ENCODE measurements around the gene UNC13A.

UNC13A gene

DNA sequence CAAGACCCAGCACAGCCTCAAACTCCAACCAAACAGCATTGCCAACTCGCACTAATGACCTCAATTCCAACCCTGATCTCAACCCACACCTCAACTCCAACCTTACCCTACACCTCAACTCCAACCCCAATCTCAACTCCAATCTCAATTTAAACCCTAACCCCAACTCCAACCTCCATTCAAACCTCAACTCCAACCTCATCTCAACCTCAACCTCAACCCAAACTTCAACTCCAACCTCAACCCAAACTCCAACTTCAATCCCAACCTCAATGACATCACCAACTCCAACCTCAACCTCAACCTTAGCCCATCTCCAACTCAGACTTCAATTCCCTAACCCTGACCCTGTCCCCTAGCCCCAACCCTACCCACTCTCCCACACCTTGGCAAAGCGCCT lies 58.4 kb downstream of the UNC13A start:
- no peak for DNase-seq

DNA sequence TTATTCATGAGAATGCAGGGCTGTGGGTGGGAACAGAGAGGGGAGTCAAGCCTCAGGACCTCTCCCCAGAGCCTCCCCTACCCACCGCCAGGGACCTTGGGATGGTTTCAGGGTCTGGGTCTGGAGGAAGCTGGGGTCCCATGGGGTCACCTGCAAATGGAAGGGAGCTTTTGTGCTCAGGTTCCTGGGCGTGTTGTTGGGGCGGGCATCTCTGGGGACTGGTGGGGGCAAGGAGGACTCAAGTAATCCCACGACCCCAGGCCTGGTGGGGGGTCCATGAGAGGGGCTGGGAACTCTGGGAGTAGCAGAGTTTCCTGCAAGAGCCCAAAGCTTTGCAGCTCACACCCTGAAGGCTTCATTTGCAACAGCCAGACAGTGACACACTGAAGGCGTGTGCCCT lies 60.2 kb downstream of the UNC13A start:
- no peak for DNase-seq

DNA sequence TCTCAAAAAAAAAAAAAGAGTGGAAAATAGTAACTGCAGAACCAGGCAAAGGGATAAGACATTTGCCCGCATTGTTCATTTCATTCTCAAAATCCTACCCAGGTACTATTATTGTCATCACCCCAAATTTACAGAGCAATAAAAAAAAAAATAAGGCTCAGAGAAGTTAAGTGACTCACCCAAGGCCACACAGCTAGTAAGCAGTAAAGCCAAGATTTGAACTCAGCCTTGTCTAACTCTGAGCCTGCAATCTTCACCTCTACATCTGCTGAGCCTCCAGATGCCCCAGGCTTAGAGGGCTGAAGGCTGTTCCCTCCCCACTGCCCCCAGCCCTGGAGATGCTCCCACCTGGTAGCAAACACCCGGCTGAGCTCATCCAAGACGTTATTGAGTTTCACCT lies 61.0 kb downstream of the UNC13A start:
- no peak for DNase-seq

DNA sequence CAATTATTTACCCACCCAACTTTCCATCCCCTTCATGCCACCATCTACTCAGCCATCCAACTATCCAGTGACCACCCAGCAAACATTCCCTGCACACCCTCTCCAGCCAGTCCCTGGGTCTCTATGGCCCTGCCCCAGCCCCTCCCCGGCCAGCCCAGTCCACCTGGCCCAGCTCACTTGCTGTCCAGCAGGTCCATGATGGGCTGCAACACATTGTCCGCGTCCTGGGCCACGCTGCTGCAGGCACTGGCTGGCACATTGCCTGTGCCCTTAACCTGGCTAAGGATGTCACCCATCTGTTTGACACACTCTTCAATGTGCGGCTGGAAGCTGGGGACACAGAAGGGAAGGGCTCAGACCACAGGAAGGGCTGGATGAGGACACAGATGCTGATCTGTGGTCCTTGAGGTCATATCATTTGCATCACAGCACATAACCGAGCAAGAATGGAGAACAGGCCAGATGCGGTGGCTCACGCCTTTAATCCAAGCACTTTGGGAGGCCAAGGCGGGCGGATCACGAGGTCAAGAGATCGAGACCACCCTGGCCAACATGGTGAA lies 61.6 kb downstream of the UNC13A start:
- DNase-seq, result no peak

DNA sequence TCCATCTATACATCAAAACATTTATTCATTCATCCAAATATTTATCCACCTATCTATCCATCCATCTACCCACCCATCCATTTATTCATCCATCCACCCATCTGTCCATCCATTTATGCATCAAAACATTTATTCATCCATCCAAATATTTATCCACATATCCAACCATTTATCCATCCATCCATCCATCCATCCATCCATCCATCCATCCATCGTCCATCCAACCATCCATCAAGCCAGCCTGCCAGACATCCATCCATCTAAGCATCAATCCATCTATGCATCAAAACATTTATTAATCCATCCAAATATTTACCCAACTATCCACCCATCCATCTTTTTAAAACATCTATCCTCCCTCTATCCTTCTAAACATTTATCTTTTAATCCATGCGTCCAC lies 62.2 kb downstream of the UNC13A start:
- DNase-seq, result no peak

DNA sequence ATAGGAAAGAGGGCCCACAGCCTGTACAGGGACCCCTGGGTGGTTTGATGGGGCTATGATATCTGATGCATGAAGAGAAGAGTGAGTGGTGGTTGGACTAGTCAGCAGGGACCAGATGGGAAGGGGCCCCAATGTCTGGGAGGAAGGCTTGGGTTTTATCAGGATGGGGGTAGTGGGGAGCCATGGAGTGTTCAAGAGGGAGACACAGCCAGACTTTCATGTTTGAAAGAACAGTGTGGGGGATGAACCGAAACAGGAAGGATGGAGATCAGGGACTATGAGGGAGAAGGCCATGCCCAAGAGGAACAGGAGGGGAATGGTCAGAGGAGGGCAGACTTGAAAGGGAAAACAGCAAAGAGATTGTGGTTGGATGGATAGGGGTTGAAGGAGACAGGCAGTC lies 63.1 kb downstream of the UNC13A start:
- DNase-seq, result no peak

DNA sequence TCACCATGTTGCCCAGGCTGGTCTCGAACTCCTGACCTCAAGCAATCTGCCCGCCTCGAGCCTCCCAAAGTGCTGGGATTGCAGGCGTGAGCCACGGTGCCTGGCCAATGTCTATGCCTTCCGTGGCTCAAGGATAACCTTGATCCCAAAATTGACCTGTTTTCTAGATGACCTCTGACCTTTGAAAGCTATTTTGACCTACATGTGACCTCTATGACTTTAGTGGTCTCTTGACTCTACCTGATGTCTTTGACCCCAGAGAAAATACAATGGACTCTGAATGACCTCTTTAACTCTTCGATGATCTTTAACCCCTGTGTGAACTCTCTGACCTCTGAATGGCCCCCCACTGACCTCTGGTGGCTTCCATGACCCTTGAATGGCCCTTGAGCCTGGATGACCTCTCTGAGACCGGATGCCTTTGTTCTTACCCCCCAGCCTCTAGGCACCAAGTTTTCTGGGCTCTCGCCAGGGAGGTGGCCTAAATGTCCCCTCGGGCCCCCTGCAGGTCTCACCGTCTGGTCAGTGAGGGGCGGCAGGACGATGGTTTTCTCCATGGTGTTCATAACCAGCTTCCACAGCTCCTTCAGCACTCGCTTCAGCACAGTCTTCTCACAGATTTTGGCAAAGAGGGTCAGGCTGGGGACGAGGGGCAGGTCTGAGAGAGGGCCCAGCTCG lies 63.7 kb downstream of the UNC13A start:
- no peak for DNase-seq

DNA sequence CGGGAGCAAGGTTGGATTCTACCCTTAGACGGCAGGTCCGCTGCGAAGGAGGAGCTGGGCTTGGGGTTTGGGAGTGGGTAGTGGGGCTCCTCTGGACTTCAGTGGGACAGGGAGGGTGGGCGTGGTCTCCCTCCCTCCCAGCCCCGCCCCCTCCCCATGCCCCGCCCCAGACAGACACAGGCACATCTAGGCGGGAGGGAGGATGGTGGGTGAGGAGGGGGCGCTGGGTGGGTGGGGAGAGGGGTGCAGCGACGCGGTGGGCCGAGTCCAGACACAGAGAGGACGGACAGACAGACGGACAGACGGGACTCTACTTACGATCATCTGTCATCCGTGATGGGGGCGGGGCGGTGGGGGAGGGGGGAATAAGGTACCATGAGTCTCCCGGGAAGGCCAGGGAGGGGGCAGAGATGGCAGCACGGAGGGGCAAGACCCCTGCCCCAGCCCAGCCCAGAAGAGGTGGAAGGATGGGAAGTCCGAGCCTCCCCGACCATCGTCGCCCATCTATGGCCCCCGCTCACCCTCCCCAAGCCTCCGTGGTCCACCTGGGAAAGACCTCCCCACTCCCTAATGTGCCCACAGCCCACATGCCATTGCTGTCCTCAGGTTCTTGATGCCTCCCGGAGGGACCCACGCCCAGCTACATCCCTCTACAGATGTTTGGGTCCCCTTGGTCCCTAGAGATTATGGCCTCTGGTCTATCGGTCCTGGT lies 64.8 kb downstream of the UNC13A start:
- no peak for DNase-seq

DNA sequence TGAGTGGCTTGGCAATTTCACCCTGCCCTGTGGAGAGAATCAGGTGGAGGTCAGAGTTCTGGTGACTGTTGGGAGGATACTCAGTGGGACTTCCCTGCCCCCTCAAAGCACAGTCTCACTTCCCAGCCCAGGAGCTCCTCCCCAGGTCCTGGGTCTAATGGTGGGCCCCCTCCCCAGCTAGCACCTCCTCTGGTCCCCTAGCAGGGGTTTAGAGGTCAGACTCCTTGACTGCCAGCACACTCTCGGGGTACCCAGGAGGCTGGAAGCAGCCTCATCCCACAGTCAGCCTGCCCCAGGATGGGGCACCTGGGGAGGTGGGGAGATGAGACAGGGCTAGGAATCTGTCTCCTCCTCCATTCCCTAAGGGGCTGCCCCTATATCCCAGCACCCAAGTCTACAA lies 67.5 kb downstream of the UNC13A start:
- no peak for DNase-seq

DNA sequence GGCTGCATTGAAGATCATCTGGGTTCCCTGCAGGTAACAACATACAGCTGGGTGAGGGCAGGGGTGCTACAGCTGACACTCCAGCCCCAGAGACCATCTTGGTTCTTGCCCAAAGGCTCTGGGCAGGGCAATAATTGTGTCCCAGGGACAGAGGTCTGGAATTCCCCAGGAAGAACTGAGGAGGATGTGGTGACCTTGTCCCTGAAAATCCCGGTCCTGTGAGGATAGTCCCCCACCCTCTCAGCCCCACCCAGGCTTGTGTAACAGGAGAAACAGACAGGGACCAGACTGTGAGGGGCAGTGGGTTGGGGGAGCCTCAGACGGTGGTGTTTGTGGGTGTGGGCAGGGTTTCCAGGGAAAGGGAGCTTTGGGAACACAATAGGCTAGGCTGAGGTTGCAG lies 69.2 kb downstream of the UNC13A start:
- DNase-seq, result no peak

DNA sequence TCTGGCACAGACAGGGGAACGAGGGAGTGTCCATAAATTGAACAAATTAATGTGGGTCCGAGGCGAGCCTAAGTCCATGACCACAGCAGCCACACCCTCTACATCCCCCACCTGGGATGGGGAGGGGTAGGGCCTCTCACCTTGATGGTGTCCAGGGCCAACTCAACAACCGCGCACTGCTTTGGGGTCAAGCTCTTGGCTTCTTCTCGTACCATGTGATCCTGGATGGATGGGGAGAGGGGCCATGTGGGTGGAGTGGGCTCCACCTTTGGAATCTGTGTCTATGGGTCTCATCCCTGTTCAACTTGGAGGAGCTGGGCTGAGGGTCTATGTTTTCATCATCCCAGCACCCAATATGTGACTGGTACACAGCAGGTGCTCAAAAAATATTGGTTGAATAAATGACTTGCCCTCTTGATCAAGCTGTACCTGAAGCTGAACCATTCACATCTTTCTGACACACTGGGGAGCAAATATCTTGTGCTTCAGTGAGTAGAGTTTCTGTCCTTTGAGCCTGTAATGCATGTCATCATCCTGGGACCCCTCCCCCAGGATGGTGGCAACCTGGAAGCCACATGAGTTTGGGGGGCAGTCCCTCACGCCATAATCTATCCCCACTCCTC lies 69.8 kb downstream of the UNC13A start:
- DNase-seq, result no peak

DNA sequence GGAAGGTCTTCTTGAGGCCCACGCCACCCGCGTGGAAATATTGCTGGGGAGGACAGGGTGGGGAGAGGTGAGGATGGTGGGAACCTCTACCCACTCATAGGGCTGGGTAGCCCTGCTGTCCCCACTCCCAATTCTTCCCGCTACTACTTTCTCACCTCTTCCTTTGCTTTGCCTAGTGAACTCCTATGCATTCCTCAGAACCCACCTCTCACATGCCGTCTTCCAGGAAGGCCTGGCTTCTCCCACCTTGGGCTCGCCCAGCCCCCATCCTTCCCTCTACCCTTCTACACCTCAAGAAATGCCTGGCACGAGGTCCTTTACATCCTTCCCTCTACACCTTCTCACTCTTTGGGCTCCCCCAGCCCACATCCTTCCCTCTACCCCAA lies 70.4 kb downstream of the UNC13A start:
- DNase-seq, result no peak

DNA sequence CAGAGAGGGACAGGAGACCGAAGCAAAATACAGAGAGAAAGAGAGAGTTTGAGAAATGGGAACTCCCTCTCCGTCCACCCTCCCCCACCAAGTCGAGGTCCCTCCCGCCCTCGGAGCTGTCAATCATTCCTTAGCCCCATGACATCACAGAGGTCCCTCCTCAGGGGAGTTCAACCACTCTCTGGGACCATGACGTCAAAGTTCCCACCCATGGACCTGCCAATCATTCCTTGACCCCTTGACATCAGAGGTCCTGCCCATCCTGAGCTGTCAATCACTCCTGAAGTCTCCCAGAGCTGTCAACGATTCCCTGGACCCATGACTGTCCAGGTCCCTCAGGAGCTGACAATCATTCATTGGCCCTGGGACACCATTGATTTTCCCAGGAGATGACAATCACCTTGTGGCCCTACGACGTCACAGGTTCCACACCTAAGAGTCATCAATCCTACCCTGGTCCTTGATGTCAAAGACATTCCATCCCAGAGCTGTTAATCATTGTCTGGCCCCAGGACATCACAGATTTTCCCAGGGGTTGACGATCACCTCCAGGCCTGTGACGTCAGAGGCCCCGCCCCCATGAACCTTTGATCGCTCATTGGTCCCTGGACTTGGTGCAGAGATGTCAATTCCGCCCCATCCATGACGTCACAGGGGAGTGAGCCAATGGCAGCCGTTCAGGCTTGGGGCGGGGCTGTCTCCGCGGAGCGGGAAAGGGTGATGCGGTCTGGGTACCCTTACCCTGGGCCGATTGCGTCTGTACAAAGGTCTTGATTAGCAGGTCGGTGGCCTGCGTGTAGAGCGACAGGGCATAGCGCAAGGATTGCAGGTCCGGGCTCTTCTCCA lies 71.0 kb downstream of the UNC13A start:
- peak in 1 of 56 donors; percentile 40 for DNase-seq

DNA sequence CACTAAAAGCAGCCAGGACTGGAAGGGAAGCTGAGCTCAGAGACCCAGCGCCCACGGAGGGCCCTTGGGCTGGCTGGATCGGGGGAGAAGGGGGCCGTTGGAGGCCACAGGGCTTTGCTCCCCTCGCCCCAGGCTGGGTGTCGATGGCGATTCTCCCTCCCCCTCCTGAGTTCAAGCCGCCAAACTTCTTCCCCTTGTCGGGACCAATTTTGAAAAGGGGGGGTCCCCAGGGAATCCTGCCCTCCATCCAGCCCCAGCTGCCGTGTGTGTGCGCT lies 71.5 kb downstream of the UNC13A start:
- no peak for DNase-seq

DNA sequence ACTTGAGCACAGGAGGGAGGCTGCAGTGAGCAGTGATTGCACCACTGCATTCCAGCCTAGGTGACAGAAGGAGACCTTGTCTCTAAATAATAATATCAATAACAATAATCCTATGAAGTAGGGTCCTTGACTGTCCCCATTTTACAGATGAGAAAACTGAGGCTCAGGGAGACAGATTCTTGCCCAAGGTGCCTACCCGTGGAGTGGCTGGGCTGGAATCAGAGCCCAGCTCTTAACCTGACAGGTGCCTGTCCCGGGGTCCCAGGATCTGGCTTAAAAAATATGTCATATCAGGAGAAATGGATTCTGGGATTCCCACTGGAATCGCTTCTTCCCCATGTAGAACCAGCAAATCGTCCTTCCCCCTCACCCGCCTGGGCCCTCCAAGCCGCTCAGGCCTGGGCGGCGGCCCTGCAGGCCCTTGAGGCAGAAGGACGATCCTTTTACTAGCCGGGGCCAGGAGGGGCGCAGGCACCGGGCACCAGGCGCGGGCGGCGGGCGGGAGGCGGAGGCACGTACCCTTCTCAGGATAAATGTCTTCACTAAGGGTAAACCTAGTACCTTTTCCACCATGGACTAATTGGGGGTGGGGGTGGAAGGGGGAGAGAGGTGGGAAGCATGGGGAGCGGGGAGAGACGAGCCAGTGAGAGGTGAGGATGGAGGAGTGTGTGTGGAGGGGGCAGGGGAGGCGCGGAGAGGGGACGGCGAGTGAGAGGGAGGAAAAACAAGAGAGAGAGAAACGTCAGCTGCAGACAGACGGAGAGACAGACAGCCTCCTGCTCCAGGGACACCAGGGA lies 72.1 kb downstream of the UNC13A start:
- DNase-seq, result no peak

DNA sequence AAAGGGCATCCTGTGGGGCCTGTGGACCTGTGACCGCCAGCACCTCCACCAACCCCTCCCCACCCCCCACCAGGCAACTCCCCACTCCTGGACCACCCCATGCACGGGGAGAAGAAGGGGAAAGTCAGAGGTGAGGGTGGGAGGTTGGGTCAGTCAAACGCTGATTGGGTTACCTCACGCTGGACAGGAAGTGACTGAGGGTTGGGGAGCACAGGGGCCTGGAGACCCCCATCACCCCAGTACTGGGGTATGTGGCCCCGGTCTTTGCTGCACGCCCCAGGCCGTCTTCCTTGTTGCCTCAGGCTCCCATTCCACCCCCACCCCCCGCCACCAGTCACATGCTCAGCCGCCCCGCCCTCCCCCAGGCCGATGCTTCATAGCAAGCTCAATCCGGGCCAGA lies 73.7 kb downstream of the UNC13A start:
- no peak for DNase-seq

DNA sequence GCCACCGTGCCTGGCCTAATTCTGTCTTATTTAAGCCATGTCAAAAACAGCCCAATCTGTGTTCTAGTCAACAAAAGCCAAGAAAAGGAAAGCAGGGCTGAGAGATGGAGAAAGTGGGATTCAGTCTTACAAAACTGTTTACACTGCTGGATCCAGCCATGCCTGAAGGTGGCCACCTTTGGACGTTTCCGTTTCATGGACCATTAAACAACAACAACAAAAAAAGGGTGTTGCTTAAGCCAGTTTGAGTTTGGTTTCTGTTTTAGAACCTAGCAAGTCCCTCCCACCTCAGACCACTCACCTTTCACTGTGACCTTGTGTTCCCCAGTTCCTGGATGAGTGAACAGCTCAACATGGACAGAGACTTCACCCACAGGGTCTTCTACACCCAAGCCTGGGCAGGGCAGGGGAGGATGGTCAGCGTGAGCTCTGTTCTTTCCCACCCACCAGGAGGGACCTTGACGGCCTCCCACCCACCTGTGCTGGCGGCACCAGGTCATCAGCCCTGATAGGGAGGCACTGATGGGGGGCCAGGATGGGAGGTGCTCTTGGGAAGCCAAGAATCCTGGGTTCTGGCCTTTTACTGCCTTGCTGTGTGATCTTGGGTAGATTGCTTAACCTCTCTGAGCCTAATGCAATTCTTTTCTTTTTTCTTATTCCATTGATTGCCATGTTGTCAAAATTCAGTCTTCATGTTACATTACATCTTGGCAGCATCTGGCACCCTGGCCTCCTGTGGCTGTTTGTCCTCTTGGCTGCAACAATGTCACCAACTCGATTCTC lies 76.5 kb downstream of the UNC13A start:
- DNase-seq, result no peak

DNA sequence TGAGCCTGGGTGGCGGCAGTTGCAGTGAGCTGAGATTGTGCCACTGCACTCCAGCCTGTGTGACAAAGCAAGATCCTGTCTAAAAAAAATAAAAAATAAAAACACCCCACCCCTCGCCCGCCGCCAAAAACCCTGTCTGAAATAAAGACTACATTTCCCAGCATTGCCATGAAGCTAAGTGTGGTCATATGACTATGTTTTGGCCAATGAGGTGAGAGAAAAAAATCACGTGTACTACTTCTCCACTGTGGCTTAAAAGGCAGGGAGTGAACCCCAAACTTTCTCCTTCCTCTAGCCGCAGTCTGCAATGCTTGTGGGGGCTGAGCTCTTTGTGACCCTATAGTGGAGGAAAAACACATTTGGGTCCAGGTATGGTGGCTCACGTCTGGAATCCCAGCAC lies 77.8 kb downstream of the UNC13A start:
- DNase-seq, result no peak

DNA sequence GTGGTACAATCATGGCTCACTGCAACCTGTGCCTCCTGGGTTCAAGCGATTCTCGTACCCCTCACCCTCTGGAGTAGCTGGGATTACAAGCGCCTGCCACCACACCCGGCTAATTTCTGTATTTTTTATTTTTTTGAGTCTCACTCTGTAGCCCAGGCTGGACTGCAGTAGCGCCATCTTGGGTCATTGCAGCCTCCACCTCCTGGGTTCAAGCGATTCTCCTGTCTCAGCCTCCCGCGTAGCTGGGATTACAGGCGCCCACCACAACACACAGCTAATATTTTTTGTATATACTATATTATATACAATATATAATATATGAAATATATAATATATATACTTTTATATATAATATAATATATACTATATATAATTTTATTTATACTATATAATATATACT lies 80.2 kb downstream of the UNC13A start:
- no peak for DNase-seq

DNA sequence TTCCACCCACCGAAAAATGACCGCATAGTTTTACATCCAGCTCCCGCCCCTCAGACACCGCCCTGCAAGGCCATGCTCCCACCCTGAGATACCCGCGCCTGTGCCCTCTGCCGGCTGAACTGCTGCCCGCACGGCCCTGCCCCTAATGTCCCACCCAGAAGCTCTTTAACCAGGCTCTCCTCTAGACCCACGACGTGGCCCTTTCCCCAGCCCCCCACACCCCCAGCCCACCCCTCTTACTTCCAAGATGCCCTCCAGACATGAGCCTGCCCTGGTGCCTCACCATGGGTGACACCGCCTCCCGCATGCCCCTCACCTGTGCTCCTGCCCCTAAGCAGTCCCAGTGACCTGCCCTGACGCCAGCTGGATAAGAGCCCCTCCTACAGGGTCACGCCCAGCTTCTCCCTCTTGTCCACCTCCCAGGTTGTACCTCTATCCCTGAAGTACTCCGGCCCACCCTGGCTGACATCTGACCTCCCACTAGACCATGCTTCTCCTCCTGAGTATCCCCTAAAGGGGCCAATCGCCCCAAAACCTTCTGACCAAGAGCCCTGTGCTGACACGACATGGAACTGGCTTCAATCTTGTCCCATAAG lies 81.5 kb downstream of the UNC13A start:
- no peak for DNase-seq

All from nucleus accumbens (tissue), 56 donors.